ENCODE measurements around the gene SNRNP25.

The SNRNP25 gene

GRCh38 chr16:78444-79150, 25.0 kb downstream of the SNRNP25 start:
- no peak for DNase-seq (ENCODE audit: low read depth)

- DNase-seq (ENCODE audit: low read depth), result no peak
Observed at GRCh38 chr16:79151-80054, 25.8 kb downstream of the SNRNP25 start.

GRCh38 chr16:83060-83603, 29.5 kb downstream of the SNRNP25 start:
- DNase-seq (ENCODE audit: low read depth), result no peak

- no peak for DNase-seq (ENCODE audit: low read depth)
Observed at GRCh38 chr16:83781-84615, 30.4 kb downstream of the SNRNP25 start.

GRCh38 chr16:84718-85406, 31.2 kb downstream of the SNRNP25 start:
- peak; percentile 43 for DNase-seq (ENCODE audit: low read depth)

GRCh38 chr16:85407-85782, 31.8 kb downstream of the SNRNP25 start:
- no peak for DNase-seq (ENCODE audit: low read depth)

- DNase-seq (ENCODE audit: low read depth), result no peak
Observed at GRCh38 chr16:85865-86264, 32.2 kb downstream of the SNRNP25 start.

- no peak for DNase-seq (ENCODE audit: low read depth)
Observed at GRCh38 chr16:86483-86952, 32.9 kb downstream of the SNRNP25 start.

GRCh38 chr16:88613-89012, 35.0 kb downstream of the SNRNP25 start:
- no peak for DNase-seq (ENCODE audit: low read depth)

GRCh38 chr16:89391-90302, 36.0 kb downstream of the SNRNP25 start:
- no peak for DNase-seq (ENCODE audit: low read depth)

GRCh38 chr16:91484-91883, 37.9 kb downstream of the SNRNP25 start:
- no peak for DNase-seq (ENCODE audit: low read depth)

- DNase-seq (ENCODE audit: low read depth), result no peak
Observed at GRCh38 chr16:92431-93339, 39.1 kb downstream of the SNRNP25 start.

- DNase-seq (ENCODE audit: low read depth), result no peak
Observed at GRCh38 chr16:94918-95265, 41.3 kb downstream of the SNRNP25 start.

GRCh38 chr16:96935-97381, 43.3 kb downstream of the SNRNP25 start:
- DNase-seq (ENCODE audit: low read depth), result peak; percentile 77

GRCh38 chr16:97822-98221, 44.2 kb downstream of the SNRNP25 start:
- DNase-seq (ENCODE audit: low read depth), result no peak

GRCh38 chr16:100989-101388, 47.4 kb downstream of the SNRNP25 start:
- DNase-seq (ENCODE audit: low read depth), result no peak

GRCh38 chr16:101586-101985, 48.0 kb downstream of the SNRNP25 start:
- DNase-seq (ENCODE audit: low read depth), result no peak

GRCh38 chr16:102060-102855, 48.6 kb downstream of the SNRNP25 start:
- DNase-seq (ENCODE audit: low read depth), result no peak

Data from stimulated activated CD8-positive, alpha-beta memory T cell treated with anti-CD3 and anti-CD28 coated beads, Interleukin-7, amount 100 ng/mL, for 24 hours (primary cell).